AG09309 (cell line): Measurements from ENCODE around the gene FNDC3B.

Source experiments
- DNase-seq: peaks from one replicate; pipeline ENCODE4 v3.0.0-alpha.2; 2010; ENCODE audit warnings: low read depth
- H3K4me3 ChIP-seq: 2 replicates; pipeline ENCODE4 v1.5.1; 2011; ENCODE audit warnings: mild to moderate bottlenecking, low read depth, low read length, moderate library complexity; ENCODE audit not compliant: control insufficient read depth
- TF ChIP-seq, protein P1 (sequence below): IDR thresholded peaks from 2 replicates; pipeline ENCODE4 v1.5.1; 2011; ENCODE audit warnings: mild to moderate bottlenecking, low read depth, low read length, inconsistent platforms; ENCODE audit not compliant: insufficient read depth, control insufficient read depth; ENCODE audit errors: missing control alignments

The FNDC3B gene

DNA sequence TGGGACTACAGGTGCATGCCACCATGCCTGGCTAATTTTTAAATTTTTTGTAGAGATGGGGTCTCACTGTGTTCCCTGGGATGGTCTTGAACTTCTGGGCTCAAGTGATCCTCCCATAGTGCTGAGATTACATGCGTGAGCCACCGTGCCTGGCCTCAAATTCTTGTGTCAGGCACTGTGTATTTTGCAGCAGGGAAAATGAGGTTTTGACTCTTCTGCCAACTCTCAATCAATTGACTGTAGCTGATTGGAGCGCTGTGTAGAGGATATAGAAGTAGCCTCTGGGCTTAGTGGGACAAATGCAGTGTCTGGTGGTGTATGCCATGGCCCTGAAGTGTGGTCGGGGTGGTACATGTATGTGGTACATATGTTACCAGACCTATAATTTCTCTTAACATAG is 152.3 kb downstream of the FNDC3B start:
- TF ChIP-seq, protein P1, sequence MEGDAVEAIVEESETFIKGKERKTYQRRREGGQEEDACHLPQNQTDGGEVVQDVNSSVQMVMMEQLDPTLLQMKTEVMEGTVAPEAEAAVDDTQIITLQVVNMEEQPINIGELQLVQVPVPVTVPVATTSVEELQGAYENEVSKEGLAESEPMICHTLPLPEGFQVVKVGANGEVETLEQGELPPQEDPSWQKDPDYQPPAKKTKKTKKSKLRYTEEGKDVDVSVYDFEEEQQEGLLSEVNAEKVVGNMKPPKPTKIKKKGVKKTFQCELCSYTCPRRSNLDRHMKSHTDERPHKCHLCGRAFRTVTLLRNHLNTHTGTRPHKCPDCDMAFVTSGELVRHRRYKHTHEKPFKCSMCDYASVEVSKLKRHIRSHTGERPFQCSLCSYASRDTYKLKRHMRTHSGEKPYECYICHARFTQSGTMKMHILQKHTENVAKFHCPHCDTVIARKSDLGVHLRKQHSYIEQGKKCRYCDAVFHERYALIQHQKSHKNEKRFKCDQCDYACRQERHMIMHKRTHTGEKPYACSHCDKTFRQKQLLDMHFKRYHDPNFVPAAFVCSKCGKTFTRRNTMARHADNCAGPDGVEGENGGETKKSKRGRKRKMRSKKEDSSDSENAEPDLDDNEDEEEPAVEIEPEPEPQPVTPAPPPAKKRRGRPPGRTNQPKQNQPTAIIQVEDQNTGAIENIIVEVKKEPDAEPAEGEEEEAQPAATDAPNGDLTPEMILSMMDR = no peak
- no peak for DNase-seq
- H3K4me3 ChIP-seq = no peak overlapping the region

DNA sequence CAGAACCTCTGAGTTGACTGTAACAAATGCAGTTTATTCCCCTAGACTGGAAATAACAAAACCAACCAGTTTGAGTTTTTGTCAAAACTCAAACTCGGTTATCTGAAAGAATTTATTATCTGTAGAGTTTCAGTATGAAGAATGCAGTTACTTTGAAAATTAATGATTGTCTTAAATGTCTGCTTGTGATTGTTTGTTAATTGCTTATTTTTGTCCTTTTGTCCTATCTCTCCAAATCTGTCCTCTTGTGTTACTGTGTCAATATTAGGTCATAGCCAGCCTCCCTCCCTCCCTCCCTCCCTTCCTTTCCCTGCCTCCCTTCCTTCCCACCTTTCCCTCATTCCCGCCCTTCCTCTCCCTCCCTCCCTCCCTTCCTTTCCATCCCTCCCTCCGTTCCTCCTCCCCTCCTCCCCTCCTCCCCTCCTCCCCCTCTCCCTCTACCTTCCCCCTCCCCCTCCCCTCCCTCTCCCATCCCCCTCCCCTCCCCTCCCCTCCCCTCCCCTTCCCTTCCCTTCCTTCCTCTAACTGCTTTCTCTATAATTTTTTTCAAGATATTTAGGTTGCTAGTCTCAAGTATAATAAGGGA is 153.5 kb downstream of the FNDC3B start:
- no peak overlapping the region for H3K4me3 ChIP-seq
- TF ChIP-seq, protein P1 = no peak
- DNase-seq = no peak

DNA sequence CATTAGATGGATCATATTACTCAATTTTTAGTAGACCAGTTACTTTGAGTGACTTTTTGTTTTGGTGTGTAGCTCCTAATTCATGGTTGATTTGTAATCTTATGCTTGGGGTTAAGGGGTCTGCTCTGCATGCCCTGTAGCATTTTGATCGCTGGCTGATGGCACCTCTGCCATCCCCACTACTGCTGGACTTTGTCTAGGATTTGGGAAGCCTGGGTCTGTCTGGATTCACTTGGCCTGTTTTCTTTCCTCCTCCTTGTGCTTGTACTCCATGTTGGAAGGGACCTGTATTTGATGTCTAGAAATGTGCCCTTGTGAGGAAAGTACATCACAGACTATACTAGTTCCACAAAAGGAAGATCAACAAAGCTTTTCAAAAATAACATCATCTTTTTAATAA is 154.1 kb downstream of the FNDC3B start:
- DNase-seq = no peak
- no peak overlapping the region for H3K4me3 ChIP-seq

DNA sequence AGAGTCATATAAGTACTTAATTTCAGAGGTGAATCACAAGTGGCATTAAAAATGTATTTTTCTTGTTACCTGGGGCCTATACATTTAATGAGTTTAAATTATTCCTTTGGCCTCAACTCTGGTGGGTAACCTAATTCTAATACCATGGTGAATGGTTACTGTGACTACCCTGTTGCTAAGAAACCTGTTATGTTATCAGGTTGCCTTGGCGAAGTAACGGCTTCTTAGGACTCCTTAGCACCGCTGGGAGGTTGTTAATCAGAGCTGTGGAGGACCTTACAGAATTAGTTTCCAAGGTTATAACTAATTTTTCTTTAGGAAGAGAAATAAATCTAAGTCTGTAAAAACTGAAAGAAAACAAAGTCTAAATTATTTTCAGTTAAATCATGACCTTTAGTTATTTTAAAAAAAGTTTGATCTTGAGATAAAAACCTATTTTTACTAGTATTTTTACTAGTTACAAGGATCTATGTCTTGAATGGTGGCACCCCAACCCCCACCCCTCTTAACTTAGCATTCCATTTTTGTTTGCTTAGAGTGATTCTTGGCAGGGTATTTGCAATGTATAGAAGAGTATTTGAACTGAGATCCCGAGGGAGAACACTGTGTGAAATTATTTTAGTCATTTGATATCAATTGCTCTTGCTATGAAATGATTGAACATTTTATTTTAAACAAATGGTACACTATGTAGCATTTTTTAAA is 155.5 kb downstream of the FNDC3B start:
- TF ChIP-seq, protein P1 = no peak
- DNase-seq = no peak
- no peak overlapping the region for H3K4me3 ChIP-seq

More for the DNA sequence above, 154.1 kb downstream of the FNDC3B start:
- TF ChIP-seq, protein P1 = no peak

DNA sequence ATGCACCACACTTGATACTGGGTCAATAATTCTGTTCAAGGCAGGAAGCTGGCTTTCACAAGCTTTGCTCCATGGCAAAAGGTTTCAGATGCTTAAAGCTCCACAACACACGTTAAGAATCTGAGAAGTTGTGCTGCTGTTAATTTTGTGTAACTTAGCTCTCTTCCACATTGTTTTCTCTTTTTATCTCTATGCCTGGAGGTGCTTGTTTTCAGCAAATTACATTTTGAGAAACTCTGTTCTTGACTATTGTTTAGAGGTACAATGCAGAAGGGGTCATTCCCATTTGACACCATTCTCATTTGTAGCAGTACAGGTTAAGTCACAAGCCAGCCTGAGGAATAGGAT is 156.0 kb downstream of the FNDC3B start:
- DNase-seq = no peak
- TF ChIP-seq, protein P1 = no peak
- no peak overlapping the region for H3K4me3 ChIP-seq

DNA sequence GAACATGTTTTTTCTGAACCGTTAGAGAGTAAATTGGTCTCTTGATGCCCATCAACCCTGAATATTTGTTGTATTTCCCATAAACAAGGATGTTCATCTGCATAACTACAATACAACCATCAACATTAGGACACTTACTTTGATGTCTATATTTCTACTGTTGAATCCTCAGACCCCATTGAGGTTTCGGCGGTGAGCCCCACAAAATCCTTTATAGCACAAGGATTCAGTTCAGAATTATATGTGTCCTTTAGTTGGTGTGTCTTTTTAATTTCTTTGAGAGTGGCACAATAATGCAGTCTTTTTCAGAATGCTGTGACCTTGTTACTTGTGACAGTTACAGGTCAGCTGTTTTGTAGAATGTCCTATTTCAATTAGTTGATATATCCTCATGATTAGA is 158.0 kb downstream of the FNDC3B start:
- TF ChIP-seq, protein P1 = no peak
- no peak for DNase-seq
- H3K4me3 ChIP-seq = no peak overlapping the region
